Panc1 (cell line): ENCODE results near the gene NCBP2. TPM values are rescaled to one million over a fixed set of nuclear protein-coding genes. Genes with fewer than 3 reads are reported as not detected.

ENCODE experiments used
- ATAC-seq: fragments of 200-7000 bp; cut with Tn5 transposase; 2 replicates; pipeline ENCODE4 v1.9.1; 2020; ENCODE audit warnings: mild to moderate bottlenecking, moderate library complexity
- BruUV-seq: library from RNA; stranded (reverse); fragments of 400-500 nt; replicated peaks from 2 replicates; lab custom pipeline; 2021; lab: Mats Ljungman, UMichigan
- CTCF ChIA-PET: fragments of 300-600 bp; sonication (Branson Sonifier 250); formaldehyde crosslinking; loops from one replicate; lab custom pipeline; 2022; ENCODE audit warnings: antibody characterized with exemption; lab: Charles Lee
- POLR2A ChIA-PET: fragments of 300-600 bp; sonication (Branson Sonifier 250); formaldehyde crosslinking; loops from one replicate; lab custom pipeline; 2022; ENCODE audit warnings: antibody characterized with exemption; lab: Charles Lee
- DNase-seq: peaks from one replicate; pipeline ENCODE4 v3.0.0-alpha.2; 2010; ENCODE audit warnings: low read depth, low spot score
- H3K27ac ChIP-seq: 2 replicates; pipeline ENCODE4 v1.5.1; 2011; ENCODE audit warnings: mild to moderate bottlenecking, low read length, inconsistent platforms
- H3K27me3 ChIP-seq: fragments of 200-500 bp; sonication (Bioruptor generic); 2 replicates; pipeline ENCODE4 v1.6.0; 2014; ENCODE audit warnings: low read length, inconsistent platforms; ENCODE audit not compliant: control insufficient read depth, insufficient read depth
- H3K36me3 ChIP-seq: fragments of 200-500 bp; sonication (Bioruptor generic); 2 replicates; pipeline ENCODE4 v1.5.1; 2014; ENCODE audit warnings: inconsistent platforms, mild to moderate bottlenecking, low read length, moderate library complexity; ENCODE audit not compliant: control insufficient read depth, insufficient read depth
- H3K4me1 ChIP-seq: 2 replicates; pipeline ENCODE4 v1.5.1; 2011; ENCODE audit warnings: inconsistent platforms, mild to moderate bottlenecking, low read length, moderate library complexity; ENCODE audit not compliant: control insufficient read depth, insufficient read depth
- H3K4me3 ChIP-seq, 2 experiments: 2 replicates each; pipeline ENCODE4 v1.5.1; 2011 to 2012; ENCODE audit warnings: low read depth in 2 of 2, low read length in 2 of 2, mild to moderate bottlenecking in 2 of 2, inconsistent platforms in 1 of 2, moderate library complexity in 1 of 2
- H3K9me3 ChIP-seq: fragments of 200-500 bp; sonication (Bioruptor generic); 2 replicates; pipeline ENCODE4 v1.5.1; 2014; ENCODE audit warnings: low read depth, mild to moderate bottlenecking, inconsistent platforms, low read length, moderate library complexity; ENCODE audit not compliant: control insufficient read depth, insufficient read depth
- CTCF ChIP-seq: fragments of 450-650 bp; IDR thresholded peaks from 2 replicates; pipeline ENCODE4 v1.5.1; 2017; ENCODE audit warnings: mild to moderate bottlenecking
- POLR2AphosphoS5 ChIP-seq: IDR thresholded peaks from 2 replicates; pipeline ENCODE4 v1.6.1; 2012; ENCODE audit warnings: mild to moderate bottlenecking, low read depth, low read length, moderate library complexity
- REST ChIP-seq, 2 experiments: IDR thresholded peaks; 2 replicates each; pipeline ENCODE4 v1.6.1; 2011 to 2012; ENCODE audit warnings: low read depth in 2 of 2, control low read depth in 1 of 2, low read length in 1 of 2, mild to moderate bottlenecking in 1 of 2, moderate library complexity in 1 of 2; ENCODE audit not compliant: insufficient read depth in 1 of 2
- SIN3A ChIP-seq: IDR thresholded peaks from 2 replicates; pipeline ENCODE4 v1.6.1; 2012; ENCODE audit warnings: low read depth, mild to moderate bottlenecking, low read length, moderate library complexity, borderline replicate concordance; ENCODE audit not compliant: insufficient read depth
- TCF7L2 ChIP-seq: IDR thresholded peaks from 2 replicates; pipeline ENCODE4 v1.6.1; 2011; ENCODE audit warnings: mild to moderate bottlenecking, low read depth, low read length, inconsistent platforms
- in situ Hi-C: cut with HindIII; loops from 2 replicates; pipeline ENCODE4 v1.10.0; 2016; ENCODE audit warnings: low sequenced_read_pairs, low pct_unique_long_range_greater_than_20kb
- intact Hi-C: fragments of 100-400 bp; cut with micrococcal nuclease; formaldehyde crosslinking; loops from one replicate; pipeline ENCODE4 v1.10.0; 2022; ENCODE audit not compliant: unreplicated experiment
- total RNA-seq: library from RNA; stranded (reverse); gene quantifications from one replicate; pipeline ENCODE4 v1.2.1, GENCODE V29; 2021; ENCODE audit not compliant: unreplicated experiment

The NCBP2 gene
- total RNA-seq, 1 experiment from 2014 or later = 122 TPM

- no peaks in the 10 kb centered on the region for H3K36me3 ChIP-seq
- intact Hi-C loops = no loop called here
- no TSS peak for BruUV-seq
- ChIA-PET CTCF (no interaction called here), POLR2A (no interaction called here)
- no peak for ATAC-seq
- H3K4me1 ChIP-seq = no peaks in the 10 kb centered on the region
- H3K27ac ChIP-seq = no peak overlapping the region
- DNase-seq = no peak
- in situ Hi-C loops = no loop called here
- peaks cover 5% of the 10 kb centered on the region; the same call in 1 of the 2 replicates for H3K9me3 ChIP-seq
- TF ChIP-seq CTCF (no peak), TCF7L2 (no peak), REST (IDR thresholded peaks at IDR 0.05; ENCODE audit: insufficient read depth in 1 of 2, low read depth in 2 of 2, low read length in 1 of 2) (no peak), POLR2AphosphoS5 (no peak), SIN3A (no peak)
- H3K27me3 ChIP-seq = peaks cover 3% of the 10 kb centered on the region; the same call in 1 of the 2 replicates
- no peak overlapping the region for H3K4me3 ChIP-seq
These were observed 40.9 kb upstream of the NCBP2 start for GRCh38 chr3:196983186-196983585.

GRCh38 chr3:196981657-196982056 lies 39.3 kb upstream of the NCBP2 start:
- CTCF ChIA-PET = no interaction called here
- H3K36me3 ChIP-seq = no peaks in the 10 kb centered on the region
- H3K27me3 ChIP-seq = peaks cover 3% of the 10 kb centered on the region; the same call in 1 of the 2 replicates
- no peak overlapping the region for H3K27ac ChIP-seq
- TF ChIP-seq POLR2AphosphoS5 = no peak
- no peak for TF ChIP-seq REST (IDR thresholded peaks at IDR 0.05; ENCODE audit: insufficient read depth in 1 of 2, low read depth in 2 of 2, low read length in 1 of 2)
- TF ChIP-seq TCF7L2 = no peak
- no peak for TF ChIP-seq SIN3A
- TF ChIP-seq CTCF = no peak
- BruUV-seq = no TSS peak
- no peak for ATAC-seq
- POLR2A ChIA-PET = no interaction called here
- no peak overlapping the region for H3K4me3 ChIP-seq
- H3K4me1 ChIP-seq = no peaks in the 10 kb centered on the region
- in situ Hi-C loops (no loop called here), intact Hi-C loops (no loop called here)
- no peak for DNase-seq
- H3K9me3 ChIP-seq = peaks cover 5% of the 10 kb centered on the region; the same call in 1 of the 2 replicates
